Neural cell (in vitro differentiated cells): ENCODE measurements around the gene TPRG1.

Source experiments
- EZH2 ChIP-seq: fragments of 200-600, 300-800 bp; shearing (Covaris generic), sonication (generic); IDR thresholded peaks from 2 replicates; pipeline ENCODE4 v1.6.1; 2014; ENCODE audit warnings: antibody characterized with exemption, low read length, borderline replicate concordance, mild to moderate bottlenecking; ENCODE audit not compliant: insufficient read depth, poor library complexity, severe bottlenecking
- REST ChIP-seq: IDR thresholded peaks from 2 replicates; pipeline ENCODE4 v1.6.1; 2012; ENCODE audit warnings: borderline replicate concordance
- TF ChIP-seq, protein P1 (sequence below): fragments of 450-650 bp; IDR thresholded peaks from 2 replicates; pipeline ENCODE4 v1.5.1; 2014; ENCODE audit warnings: antibody characterized with exemption, mild to moderate bottlenecking, moderate library complexity; ENCODE audit not compliant: poor library complexity, severe bottlenecking

DNA sequence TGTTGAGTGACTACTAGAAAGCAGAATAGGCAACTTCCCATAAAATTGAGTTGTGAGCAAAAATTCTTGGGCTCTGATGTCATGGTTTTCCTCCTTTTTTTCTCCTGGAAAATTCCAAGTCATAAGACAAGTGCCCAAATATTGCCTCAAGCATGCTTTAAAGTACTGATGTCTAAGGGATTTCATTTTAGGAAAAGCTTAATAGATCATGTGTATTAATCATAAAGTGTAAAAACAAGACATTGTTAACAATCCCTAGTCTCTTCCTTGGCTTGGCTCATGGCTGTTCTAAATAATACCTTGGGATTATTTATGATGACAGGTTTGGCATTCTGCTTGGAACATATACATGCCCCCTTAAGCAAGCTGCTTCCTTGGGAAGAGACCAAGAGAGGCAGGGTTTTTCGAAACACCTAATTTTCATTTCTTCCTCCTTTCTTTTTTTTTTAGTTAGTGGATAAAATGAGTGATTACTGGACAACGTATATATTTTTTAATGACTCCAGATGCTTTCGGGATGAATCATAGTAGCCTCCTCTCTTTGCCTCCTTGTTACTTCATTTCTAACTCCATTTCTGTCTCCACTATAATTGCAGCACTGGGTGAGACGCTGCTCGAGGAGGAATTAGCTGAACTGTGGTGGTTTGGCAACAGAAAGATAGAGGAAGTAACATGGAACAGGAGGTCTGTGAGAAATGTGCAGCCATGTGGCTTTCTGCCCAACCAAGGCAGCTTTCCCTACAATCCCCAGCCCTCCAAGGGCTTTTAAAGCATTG is 104.9 kb downstream of the TPRG1 start:
- TF ChIP-seq, protein P1, sequence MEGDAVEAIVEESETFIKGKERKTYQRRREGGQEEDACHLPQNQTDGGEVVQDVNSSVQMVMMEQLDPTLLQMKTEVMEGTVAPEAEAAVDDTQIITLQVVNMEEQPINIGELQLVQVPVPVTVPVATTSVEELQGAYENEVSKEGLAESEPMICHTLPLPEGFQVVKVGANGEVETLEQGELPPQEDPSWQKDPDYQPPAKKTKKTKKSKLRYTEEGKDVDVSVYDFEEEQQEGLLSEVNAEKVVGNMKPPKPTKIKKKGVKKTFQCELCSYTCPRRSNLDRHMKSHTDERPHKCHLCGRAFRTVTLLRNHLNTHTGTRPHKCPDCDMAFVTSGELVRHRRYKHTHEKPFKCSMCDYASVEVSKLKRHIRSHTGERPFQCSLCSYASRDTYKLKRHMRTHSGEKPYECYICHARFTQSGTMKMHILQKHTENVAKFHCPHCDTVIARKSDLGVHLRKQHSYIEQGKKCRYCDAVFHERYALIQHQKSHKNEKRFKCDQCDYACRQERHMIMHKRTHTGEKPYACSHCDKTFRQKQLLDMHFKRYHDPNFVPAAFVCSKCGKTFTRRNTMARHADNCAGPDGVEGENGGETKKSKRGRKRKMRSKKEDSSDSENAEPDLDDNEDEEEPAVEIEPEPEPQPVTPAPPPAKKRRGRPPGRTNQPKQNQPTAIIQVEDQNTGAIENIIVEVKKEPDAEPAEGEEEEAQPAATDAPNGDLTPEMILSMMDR: no peak
- TF ChIP-seq EZH2 (no peak), REST (no peak)
